GM23338 (cell line): ENCODE measurements around the gene ATP6V1F. TPM values are rescaled to one million over a fixed set of nuclear protein-coding genes. Genes with fewer than 3 reads are reported as not detected.

Source experiments
- ATAC-seq: fragments of 200-7000 bp; cut with Tn5 transposase; 3 replicates; pipeline ENCODE4 v1.9.1; 2020
- DNase-seq: peaks from one replicate; pipeline ENCODE4 v3.0.0-alpha.2; 2015; ENCODE audit warnings: low spot score
- H2AFZ ChIP-seq: fragments of 200-600 bp; sonication (generic); 2 replicates; pipeline ENCODE4 v1.8.0; 2016; ENCODE audit warnings: antibody characterized with exemption, mild to moderate bottlenecking, moderate library complexity
- H3F3A ChIP-seq: fragments of 200-600 bp; sonication (generic); replicated peaks from 2 replicates; pipeline ENCODE4 v1.8.0; 2017; ENCODE audit warnings: antibody characterized with exemption, mixed run types, low read depth
- H3K27ac ChIP-seq: fragments of 200-600 bp; sonication (generic); 2 replicates; pipeline ENCODE4 v1.6.1; 2016; ENCODE audit warnings: low read depth
- H3K27me3 ChIP-seq: fragments of 200-600 bp; sonication (generic); 2 replicates; pipeline ENCODE4 v1.8.0; 2016; ENCODE audit warnings: mild to moderate bottlenecking, mixed run types, moderate library complexity; ENCODE audit not compliant: insufficient read depth
- H3K36me3 ChIP-seq: fragments of 200-600 bp; sonication (generic); 2 replicates; pipeline ENCODE4 v1.8.0; 2016; ENCODE audit warnings: mild to moderate bottlenecking; ENCODE audit not compliant: insufficient read depth
- H3K4me1 ChIP-seq: fragments of 200-600 bp; sonication (generic); 2 replicates; pipeline ENCODE4 v1.8.0; 2016; ENCODE audit warnings: mild to moderate bottlenecking, moderate library complexity; ENCODE audit not compliant: insufficient read depth
- H3K4me2 ChIP-seq: fragments of 200-600 bp; sonication (generic); 2 replicates; pipeline ENCODE4 v1.7.1; 2017; ENCODE audit warnings: mixed run types
- H3K4me3 ChIP-seq: fragments of 200-600 bp; sonication (generic); 2 replicates; pipeline ENCODE4 v1.6.1; 2016; ENCODE audit warnings: mixed run types
- H3K79me2 ChIP-seq: fragments of 200-600 bp; sonication (generic); replicated peaks from 2 replicates; pipeline ENCODE4 v1.8.0; 2017; ENCODE audit warnings: mild to moderate bottlenecking; ENCODE audit not compliant: insufficient read depth
- H3K9me2 ChIP-seq: fragments of 200-600 bp; sonication (generic); 2 replicates; pipeline ENCODE4 v1.8.0; 2017; ENCODE audit not compliant: insufficient read depth
- H4K20me1 ChIP-seq: fragments of 200-600 bp; sonication (generic); replicated peaks from 2 replicates; pipeline ENCODE4 v1.8.0; 2017; ENCODE audit warnings: mild to moderate bottlenecking; ENCODE audit not compliant: insufficient read depth
- H3K27ac Mint-ChIP-seq: 2 replicates; pipeline ENCODE4 v1.8.0; 2020; ENCODE audit warnings: inconsistent platforms, mild to moderate bottlenecking, moderate library complexity, mixed read lengths
- H3K27me3 Mint-ChIP-seq: 3 replicates; pipeline ENCODE4 v1.8.0; 2022; ENCODE audit warnings: low read depth, mild to moderate bottlenecking, moderate library complexity, mixed read lengths, inconsistent platforms; ENCODE audit not compliant: insufficient read depth, poor library complexity
- H3K36me3 Mint-ChIP-seq: 3 replicates; pipeline ENCODE4 v1.8.0; 2021; ENCODE audit warnings: low read depth, mild to moderate bottlenecking, inconsistent platforms, moderate library complexity, mixed read lengths
- H3K4me1 Mint-ChIP-seq: 3 replicates; pipeline ENCODE4 v1.8.0; 2020; ENCODE audit warnings: mild to moderate bottlenecking, inconsistent platforms, mixed read lengths
- H3K4me3 Mint-ChIP-seq: 3 replicates; pipeline ENCODE4 v1.8.0; 2021; ENCODE audit warnings: moderate library complexity, mild to moderate bottlenecking, inconsistent platforms, mixed read lengths
- H3K9me3 Mint-ChIP-seq: 3 replicates; pipeline ENCODE4 v1.8.0; 2020; ENCODE audit warnings: moderate library complexity, mild to moderate bottlenecking, inconsistent platforms, mixed read lengths
- CREB1 ChIP-seq: fragments of 250-450 bp; sonication (Bioruptor Pico); IDR thresholded peaks from 2 replicates; pipeline ENCODE4 v1.5.0; 2020; ENCODE audit warnings: low read depth, mild to moderate bottlenecking, moderate library complexity
- EZH2phosphoT487 ChIP-seq: fragments of 200-600 bp; sonication (generic); IDR thresholded peaks from one replicate; pipeline ENCODE4 v1.8.1; 2018; ENCODE audit warnings: antibody characterized with exemption; ENCODE audit not compliant: unreplicated experiment
- POLR2AphosphoS5 ChIP-seq: IDR thresholded peaks from 2 replicates; pipeline ENCODE4 v1.6.1; 2016; ENCODE audit warnings: antibody characterized with exemption, low read depth
- STAT1 ChIP-seq: IDR thresholded peaks from one replicate; pipeline ENCODE4 v1.6.1; 2016; ENCODE audit warnings: antibody characterized with exemption; ENCODE audit not compliant: unreplicated experiment
- ZNF114 ChIP-seq: fragments of 250-450 bp; sonication (Bioruptor Pico); IDR thresholded peaks from 2 replicates; pipeline ENCODE4 v1.5.0; 2020; ENCODE audit warnings: mild to moderate bottlenecking, moderate library complexity
- ZNF331 ChIP-seq: fragments of 250-450 bp; sonication (Bioruptor Pico); IDR thresholded peaks from 2 replicates; pipeline ENCODE4 v1.5.0; 2020; ENCODE audit warnings: low read depth, mild to moderate bottlenecking, moderate library complexity
- polyA plus RNA-seq: library from polyadenylated mRNA; unstranded; fragments of >200 nt; fragmentation: Nextera tagmentation; extraction: Ambion mirVana; gene quantifications from 2 replicates; pipeline ENCODE4 v1.2.1, GENCODE V29; 2016
- total RNA-seq: library from RNA; depleted of rRNA; stranded (reverse); fragments of >200 nt; shearing (Covaris generic); gene quantifications from 2 replicates; pipeline ENCODE4 v1.2.3, GENCODE V29; 2014
- TF ChIP-seq, protein P1 (sequence below): fragments of 250-450 bp; sonication (Bioruptor Pico); IDR thresholded peaks from 2 replicates; pipeline ENCODE4 v1.5.0; 2020; ENCODE audit warnings: mild to moderate bottlenecking, moderate library complexity

The ATP6V1F gene
- total and polyA plus RNA-seq, 2 experiments from 2014 or later = 66.5 to 271 TPM

DNA sequence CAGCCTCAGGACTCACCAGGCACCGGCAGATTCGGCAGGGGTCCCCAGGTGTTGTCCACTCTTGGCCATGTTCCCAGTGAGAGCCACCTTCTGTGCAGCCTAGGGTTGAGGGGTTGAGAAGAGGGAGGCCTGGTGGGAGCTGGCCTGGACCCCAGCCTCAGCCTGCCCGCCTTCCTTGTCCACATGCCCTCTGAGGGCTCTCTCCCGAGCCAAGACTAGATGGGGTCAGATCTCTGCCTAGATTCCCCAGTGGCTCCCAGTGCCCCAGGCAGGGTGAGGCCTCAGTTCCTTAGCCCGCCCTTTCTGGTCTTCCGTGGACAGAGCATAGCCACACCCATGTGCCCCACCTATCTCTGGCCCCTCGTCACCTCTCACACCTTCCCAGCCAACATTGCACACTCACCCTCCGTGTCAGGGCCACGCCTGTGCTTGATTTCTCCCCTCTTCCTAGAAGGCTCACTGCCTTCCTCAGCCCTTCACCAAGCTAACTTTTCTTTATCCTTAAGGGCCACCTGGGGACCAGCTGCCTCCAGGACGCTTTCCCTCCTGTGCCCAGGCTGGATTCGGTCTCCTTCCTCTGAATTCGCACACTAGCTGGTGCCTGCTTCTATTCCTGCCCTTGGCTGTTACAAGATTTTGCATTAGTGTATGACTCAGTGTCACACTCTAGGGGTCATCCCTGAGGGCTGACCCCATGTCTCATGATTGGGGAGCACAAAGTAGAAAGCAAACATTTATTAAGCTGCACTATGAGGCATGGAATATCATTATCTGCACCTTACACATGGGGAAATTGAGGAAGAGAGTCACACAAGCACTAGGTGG, 40.3 kb downstream of the ATP6V1F start:
- H3K79me2 ChIP-seq = no peaks in the 10 kb centered on the region
- no peak overlapping the region for H3K27ac Mint-ChIP-seq

More for the DNA sequence above, 40.3 kb downstream of the ATP6V1F start:
- peaks cover 3% of the 10 kb centered on the region; the same call in 2 of the 3 replicates for H3K4me1 Mint-ChIP-seq
- H3K4me2 ChIP-seq = no peak overlapping the region
- peaks cover 13% of the 10 kb centered on the region; the same call in 2 of the 3 replicates for H3K9me3 Mint-ChIP-seq
- H3K36me3 ChIP-seq = 0 out of 2 replicates have a peak, but pooled peaks cover 7% of the 10 kb centered on the region
- no peak for DNase-seq
- H3K4me1 ChIP-seq = no peaks in the 10 kb centered on the region
- TF ChIP-seq EZH2phosphoT487 = no peak
- no peak for TF ChIP-seq POLR2AphosphoS5
- no peak for TF ChIP-seq CREB1 (CRISPR knock-in tag)
- TF ChIP-seq, protein P1, sequence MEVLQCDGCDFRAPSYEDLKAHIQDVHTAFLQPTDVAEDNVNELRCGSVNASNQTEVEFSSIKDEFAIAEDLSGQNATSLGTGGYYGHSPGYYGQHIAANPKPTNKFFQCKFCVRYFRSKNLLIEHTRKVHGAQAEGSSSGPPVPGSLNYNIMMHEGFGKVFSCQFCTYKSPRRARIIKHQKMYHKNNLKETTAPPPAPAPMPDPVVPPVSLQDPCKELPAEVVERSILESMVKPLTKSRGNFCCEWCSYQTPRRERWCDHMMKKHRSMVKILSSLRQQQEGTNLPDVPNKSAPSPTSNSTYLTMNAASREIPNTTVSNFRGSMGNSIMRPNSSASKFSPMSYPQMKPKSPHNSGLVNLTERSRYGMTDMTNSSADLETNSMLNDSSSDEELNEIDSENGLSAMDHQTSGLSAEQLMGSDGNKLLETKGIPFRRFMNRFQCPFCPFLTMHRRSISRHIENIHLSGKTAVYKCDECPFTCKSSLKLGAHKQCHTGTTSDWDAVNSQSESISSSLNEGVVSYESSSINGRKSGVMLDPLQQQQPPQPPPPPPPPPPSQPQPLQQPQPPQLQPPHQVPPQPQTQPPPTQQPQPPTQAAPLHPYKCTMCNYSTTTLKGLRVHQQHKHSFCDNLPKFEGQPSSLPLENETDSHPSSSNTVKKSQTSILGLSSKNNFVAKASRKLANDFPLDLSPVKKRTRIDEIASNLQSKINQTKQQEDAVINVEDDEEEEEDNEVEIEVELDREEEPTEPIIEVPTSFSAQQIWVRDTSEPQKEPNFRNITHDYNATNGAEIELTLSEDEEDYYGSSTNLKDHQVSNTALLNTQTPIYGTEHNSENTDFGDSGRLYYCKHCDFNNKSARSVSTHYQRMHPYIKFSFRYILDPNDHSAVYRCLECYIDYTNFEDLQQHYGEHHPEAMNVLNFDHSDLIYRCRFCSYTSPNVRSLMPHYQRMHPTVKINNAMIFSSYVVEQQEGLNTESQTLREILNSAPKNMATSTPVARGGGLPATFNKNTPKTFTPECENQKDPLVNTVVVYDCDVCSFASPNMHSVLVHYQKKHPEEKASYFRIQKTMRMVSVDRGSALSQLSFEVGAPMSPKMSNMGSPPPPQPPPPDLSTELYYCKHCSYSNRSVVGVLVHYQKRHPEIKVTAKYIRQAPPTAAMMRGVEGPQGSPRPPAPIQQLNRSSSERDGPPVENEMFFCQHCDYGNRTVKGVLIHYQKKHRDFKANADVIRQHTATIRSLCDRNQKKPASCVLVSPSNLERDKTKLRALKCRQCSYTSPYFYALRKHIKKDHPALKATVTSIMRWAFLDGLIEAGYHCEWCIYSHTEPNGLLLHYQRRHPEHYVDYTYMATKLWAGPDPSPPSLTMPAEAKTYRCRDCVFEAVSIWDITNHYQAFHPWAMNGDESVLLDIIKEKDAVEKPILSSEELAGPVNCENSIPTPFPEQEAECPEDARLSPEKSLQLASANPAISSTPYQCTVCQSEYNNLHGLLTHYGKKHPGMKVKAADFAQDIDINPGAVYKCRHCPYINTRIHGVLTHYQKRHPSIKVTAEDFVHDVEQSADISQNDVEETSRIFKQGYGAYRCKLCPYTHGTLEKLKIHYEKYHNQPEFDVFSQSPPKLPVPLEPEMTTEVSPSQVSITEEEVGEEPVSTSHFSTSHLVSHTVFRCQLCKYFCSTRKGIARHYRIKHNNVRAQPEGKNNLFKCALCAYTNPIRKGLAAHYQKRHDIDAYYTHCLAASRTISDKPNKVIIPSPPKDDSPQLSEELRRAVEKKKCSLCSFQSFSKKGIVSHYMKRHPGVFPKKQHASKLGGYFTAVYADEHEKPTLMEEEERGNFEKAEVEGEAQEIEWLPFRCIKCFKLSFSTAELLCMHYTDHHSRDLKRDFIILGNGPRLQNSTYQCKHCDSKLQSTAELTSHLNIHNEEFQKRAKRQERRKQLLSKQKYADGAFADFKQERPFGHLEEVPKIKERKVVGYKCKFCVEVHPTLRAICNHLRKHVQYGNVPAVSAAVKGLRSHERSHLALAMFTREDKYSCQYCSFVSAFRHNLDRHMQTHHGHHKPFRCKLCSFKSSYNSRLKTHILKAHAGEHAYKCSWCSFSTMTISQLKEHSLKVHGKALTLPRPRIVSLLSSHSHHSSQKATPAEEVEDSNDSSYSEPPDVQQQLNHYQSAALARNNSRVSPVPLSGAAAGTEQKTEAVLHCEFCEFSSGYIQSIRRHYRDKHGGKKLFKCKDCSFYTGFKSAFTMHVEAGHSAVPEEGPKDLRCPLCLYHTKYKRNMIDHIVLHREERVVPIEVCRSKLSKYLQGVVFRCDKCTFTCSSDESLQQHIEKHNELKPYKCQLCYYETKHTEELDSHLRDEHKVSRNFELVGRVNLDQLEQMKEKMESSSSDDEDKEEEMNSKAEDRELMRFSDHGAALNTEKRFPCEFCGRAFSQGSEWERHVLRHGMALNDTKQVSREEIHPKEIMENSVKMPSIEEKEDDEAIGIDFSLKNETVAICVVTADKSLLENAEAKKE (CRISPR knock-in tag) = no peak
- TF ChIP-seq ZNF331 = no peak
- no peak for TF ChIP-seq ZNF114 (CRISPR knock-in tag)
- no peak for TF ChIP-seq STAT1
- H3K4me3 Mint-ChIP-seq = no peak overlapping the region
- H3K27me3 ChIP-seq = peaks cover 6% of the 10 kb centered on the region; the same call in 1 of the 2 replicates
- ATAC-seq = no peak
- H3K9me2 ChIP-seq = 0 out of 2 replicates have a peak, but pooled peaks cover 5% of the 10 kb centered on the region
- no peak overlapping the region for H2AFZ ChIP-seq
- peaks cover 4% of the 10 kb centered on the region for H3K36me3 Mint-ChIP-seq
- H3F3A ChIP-seq = no peaks in the 10 kb centered on the region
- peaks cover 11% of the 10 kb centered on the region for H3K27me3 Mint-ChIP-seq
- no peak overlapping the region for H3K27ac ChIP-seq
- H4K20me1 ChIP-seq = no peaks in the 10 kb centered on the region
- no peak overlapping the region for H3K4me3 ChIP-seq
